NCI-H2196 treated with DMSO at 0.1 percent for 48 hours (cell line): ENCODE results near the gene CHM.
"Not testable (repeated sequence)": the region's sequence is repeated elsewhere in the genome, so short reads cannot be mapped to it uniquely, and the experiment has no call there.

Source experiments
- DNase-seq: peaks from one replicate; lab custom pipeline; 2025; ENCODE audit not compliant: unreplicated experiment; lab: John Stamatoyannopoulos, UW

Gene CHM, protein sequence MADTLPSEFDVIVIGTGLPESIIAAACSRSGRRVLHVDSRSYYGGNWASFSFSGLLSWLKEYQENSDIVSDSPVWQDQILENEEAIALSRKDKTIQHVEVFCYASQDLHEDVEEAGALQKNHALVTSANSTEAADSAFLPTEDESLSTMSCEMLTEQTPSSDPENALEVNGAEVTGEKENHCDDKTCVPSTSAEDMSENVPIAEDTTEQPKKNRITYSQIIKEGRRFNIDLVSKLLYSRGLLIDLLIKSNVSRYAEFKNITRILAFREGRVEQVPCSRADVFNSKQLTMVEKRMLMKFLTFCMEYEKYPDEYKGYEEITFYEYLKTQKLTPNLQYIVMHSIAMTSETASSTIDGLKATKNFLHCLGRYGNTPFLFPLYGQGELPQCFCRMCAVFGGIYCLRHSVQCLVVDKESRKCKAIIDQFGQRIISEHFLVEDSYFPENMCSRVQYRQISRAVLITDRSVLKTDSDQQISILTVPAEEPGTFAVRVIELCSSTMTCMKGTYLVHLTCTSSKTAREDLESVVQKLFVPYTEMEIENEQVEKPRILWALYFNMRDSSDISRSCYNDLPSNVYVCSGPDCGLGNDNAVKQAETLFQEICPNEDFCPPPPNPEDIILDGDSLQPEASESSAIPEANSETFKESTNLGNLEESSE

DNA sequence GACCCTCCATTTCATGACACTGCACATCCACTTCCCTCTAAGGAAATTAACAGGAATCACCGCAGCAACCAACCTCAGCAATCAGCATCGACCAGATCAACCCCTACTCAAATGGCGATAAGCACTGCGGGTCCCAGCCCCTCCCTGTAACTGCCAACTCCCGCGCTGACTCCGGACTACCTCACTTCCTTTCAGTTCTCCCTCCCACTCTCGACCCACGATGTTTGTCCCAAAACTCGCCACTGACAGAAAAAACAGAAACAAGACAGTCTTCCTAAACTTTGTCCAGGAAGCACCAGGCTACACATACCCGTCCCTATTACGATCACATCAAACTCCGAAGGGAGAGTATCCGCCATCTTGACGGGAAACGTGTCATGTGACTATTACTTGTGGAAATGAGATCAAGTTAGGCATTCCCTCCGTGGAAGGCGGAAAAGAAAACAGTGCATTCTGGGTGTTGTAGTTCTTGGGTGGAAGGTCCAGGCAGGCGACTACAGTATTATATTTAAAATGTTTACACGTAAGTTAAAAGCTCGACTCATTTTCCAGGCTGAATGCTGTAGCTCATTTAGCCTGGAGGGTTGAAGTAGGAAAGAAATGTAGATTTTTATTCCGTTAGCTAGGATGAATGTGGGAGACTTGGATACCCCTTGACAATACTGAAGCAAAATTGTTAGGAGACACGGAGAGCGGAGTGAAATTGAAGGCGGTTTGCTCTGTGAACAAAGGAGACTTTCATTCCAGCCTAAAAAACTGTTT, at the start of gene CHM:
TSS of gene CHM (minus strand) at position 385 of the 762 bp plus-strand sequence. CDS start at position 359, 26 bp downstream.
- no peak for DNase-seq

DNA sequence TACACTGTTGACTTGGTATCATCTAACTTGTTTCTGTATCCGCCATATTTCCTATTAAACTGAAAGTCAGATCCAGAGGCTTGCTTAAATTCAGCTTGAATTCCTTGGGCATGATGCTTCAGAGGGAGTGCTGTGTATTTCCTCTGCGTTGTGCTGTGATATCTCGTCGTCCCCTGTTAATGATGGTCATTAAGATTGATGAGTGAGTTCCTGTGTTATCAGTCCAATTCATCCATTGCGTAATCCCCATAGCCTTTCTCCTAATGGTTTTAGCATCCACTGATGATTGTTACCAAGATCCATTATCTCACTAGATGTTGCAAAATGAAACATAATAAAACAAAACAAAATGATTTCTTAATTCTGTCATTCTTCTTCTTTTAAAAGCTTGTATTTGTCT, 31.3 kb upstream of the CHM start:
- no peak for DNase-seq

DNA sequence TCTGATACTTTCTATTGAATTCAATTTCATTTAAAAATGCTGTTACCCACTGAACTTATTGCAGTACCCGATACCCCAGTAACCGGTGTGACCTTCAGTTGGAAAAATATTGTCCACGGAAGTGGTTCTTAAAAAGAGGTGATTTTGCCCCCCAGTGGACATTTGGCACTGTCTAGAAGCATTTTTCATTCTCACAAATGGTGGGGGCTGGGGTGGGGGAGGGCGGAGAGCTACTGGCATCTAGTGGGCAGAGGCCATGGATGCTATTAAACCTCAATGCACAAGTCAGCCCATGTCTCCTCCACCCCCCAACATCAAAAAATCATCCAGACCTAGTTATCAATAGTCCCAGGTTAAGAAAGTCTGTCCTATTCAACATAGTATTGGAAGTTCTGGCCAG, 19.6 kb upstream of the CHM start:
- DNase-seq = no peak

DNA sequence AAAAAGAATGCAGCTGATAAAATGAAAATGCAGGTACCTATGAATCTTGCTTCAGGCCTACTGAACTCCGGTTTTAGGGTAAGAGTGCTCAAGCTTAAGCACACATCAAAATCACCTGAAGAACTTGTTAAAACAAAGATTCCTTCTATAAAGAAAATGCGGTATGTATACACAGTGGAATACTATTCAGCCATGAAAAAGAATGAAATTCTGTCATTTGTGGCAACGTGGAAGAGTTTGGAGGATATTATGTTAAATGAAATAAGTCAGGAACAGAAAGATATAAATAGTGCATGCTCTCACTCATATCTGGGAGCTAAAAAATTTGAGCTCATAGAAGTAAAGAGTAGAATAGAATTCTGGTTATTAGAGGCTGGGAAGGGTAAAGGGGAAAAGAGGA, 14.0 kb upstream of the CHM start:
- no peak for DNase-seq

DNA sequence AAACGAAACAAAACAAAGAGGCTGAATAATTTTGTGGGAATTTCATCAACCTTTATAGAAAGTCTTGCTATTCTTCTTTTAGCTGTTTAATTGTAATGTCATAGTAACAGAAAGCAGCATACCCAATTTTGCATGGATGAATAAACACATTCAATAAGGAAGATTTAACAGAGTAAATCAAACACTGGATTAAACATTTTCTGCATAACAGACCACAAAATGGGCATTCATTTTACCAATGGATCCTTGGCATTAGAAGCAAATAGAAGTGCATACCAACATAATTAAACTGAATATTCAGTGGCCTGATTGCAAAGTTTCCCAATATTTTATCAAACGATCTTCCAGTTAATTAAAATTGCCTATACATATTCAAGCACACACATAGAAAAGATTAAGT, 4.4 kb upstream of the CHM start:
- DNase-seq = no peak

DNA sequence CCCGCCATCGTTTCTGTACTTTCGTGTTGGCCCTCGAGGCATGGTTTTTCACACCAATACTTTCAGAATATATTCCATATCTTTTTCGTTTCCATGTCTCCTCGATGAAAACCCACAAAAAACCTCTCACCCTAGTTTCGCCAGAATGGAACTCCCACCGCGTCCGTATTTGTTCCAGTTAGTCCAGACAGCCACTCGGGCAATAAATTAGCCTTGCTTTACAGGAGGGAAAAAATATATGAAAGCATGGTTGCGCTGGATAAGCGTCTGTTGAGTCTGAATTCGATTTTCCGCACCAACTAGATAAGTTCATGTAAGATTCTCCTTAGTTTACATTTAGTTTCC, 550 bp upstream of the CHM start:
- DNase-seq = no peak

DNA sequence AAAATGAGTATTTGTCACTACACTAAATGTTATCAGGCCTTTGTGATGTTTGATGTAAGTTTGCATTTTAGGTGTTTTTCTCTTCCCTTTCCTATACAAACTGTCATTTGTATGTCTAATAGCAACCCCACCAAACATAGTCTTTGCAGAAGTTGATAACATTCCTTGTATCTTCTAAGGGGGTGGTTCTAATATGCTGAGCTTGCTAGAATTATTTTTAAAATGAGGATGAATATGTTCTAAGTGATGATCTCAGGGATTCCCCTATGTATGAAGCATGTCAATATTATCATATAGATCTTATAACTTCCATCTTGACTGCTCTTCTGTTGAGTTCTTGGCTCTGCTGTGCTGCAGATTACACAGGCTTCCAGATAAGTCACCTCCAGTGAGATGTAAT, 3.1 kb downstream of the CHM start:
- no peak for DNase-seq

DNA sequence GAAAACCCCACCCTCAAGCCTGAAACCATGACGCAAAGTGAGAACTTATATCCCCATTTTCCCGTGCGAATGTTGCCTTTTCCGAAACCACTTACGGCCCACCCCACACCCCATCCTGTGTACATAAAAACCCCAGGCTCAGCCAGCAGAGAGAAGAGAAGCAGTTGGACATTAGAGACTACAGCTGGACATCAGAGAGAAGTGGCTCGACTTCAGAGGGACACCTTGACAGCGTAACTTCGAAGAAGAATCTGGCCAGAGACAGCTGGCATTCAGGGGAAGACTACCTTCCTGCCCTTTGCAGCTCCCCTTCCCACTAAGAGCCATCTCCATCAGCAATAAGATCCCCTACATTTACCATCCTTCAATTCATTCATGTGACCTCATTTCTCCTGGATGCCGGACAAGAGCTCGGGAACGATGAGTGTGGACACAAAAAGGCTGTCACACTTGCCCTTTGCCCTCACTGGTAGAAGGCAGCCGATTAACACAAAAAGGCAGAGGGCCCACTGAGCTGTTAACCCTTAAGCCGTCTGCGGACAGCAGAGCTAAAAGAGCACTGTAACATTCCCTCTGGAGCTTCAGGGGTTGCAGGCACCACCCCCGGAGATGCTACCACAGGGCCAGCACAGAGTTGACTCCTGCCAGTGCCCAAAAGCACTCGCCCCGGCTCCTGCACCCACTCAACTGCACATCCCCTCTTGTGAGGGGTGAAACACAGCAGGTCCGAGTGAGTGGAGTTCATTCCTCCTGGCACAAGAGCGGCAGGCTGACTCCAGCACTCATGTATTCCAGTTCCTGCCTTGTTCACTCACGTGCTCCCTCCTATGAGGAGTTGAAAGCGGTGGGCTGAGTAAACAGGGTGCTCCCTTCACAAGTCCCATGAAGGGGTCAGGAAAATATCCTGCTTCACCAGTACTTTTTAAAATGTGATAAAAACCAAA, 7.5 kb downstream of the CHM start:
- no peak for DNase-seq

DNA sequence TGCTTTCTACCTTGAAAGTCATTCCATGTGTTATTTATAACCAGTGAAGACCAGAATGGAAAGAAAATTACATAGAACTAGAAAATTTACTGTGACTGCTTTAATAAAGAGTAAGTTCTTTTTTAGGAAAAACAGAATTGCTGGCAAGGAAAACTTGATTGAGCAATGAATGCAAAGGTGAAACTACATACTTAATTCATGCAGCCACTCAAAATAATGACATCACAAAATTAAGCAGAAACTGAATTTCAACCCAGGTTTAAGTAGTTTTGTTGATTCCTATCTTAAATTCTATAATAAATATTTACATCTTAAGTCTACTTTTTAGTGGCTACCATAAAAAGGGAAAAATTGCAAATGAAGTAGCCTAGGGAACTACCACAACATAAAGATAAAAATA, 14.0 kb downstream of the CHM start:
- DNase-seq = no peak

DNA sequence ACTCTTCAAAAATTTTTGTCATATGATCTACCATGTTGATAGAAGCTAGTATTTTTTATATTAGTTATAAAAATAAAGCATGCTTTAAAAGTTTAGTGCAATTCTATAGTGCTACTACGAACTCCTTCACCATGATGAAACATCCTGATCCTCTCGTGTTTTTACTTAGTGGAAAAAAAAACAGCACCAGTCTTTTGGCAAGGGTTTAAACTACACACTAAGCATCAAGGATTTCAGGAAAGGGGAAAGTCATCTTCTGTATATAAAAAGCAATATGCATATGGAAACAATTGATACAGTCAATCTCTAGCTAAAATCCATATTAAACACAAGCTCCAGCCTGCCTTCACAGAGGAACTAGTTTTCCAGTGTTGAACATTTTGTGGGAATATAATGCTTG, 18.7 kb downstream of the CHM start:
- DNase-seq = no peak

DNA sequence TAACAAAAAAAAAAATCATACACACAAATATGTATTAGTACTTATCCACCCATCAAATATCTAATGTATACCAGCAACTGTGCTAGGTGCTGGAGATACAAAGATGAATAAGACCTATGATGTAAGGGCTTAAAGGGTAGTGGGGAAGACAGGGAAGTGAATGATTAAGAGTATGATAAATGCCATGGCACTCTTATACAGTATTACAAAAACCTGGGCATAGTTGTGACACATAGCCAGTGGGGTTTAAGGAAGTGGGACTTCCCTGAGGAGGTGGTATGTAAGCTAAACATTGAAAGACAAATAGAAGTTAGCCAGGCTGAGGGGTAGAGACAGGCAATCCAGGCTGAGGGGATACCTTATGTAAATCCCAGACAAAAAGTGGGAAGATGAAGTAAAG, 23.5 kb downstream of the CHM start:
- no peak for DNase-seq

DNA sequence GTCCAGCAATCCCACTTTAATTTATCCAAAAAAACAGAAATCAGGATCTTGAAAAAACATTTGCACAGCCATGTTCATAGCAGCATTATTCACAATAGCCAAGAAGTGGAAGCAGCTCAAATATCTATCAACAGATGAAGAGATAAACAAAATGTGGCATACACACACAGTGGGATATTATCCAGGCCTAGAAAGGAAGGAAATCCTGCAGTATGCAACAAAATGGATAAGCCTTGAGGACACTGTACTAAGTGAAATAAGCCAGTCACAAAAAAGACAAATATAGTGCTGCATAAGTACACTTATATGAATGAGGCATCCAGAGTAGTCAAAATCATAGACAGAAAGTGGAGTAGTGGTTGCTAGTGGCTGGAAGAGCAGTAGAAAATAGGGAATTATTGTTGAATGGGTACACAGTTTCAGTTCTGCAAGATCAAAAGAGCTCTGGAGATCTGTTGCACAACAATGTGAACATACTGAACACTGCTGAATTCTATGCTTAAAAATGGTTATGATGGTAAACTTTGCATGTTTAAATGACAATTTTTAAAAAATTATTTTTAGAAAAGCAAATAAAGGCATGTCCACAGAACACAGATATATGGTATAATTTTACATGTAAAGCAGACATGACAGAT, 25.6 kb downstream of the CHM start:
- DNase-seq = no peak

DNA sequence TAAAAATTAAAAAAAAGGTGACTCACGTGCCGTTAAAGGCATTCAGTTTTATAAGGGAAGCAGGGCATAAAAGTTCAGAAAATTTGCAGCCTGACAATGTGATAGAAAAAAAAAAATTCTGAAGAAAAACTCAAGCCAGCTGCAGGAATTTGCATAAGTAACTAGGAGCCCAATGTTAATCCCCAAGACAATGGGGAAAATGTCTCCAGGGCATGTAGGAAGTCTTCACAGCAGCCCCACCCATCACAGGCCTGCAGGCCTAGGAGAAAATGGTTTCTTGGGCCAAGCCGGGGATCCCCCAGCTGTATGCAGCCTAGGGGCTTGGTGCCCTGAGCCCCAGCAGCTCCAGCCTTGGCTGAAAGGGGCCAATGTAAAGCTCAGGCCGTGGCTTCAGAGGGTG, 31.2 kb downstream of the CHM start:
- no peak for DNase-seq

DNA sequence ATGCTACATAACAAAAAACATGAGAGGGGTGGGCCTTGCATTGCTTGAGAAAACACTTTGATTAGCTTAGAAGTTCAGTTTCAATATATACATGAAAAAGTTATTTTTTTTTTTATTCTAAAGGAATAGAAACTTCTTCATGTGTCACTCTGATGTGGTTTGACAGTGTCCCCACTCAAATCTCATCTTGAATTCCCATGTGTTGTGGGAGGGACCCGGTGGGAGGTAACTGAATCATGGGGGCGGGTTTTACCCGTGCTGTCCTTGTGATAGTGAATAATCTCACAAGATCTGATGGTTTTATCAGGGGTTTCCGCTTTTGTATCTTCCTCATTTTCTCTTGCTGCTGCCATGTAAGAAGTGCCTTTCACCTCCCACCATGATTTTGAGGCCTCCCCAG, 32.4 kb downstream of the CHM start:
- DNase-seq = not testable (repeated sequence)

DNA sequence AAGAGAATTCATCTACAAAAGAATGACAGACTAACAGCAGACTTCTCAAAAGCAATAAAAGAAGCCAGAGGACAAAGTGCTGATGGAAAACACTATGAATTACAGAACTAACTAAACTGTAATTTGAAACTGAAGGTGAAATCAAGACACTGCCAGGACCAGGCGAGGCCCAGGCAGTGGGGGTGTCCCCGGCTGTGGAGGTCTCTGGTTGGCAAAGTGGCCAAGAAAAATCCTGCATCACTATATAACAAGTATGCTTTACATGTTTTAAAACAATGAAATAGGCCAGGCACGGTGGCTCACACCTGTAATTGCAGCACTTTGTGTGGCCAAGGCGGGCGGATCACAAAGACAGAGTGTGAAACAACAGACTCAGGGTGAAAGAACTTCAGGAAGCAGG, 32.9 kb downstream of the CHM start:
- DNase-seq = no peak

DNA sequence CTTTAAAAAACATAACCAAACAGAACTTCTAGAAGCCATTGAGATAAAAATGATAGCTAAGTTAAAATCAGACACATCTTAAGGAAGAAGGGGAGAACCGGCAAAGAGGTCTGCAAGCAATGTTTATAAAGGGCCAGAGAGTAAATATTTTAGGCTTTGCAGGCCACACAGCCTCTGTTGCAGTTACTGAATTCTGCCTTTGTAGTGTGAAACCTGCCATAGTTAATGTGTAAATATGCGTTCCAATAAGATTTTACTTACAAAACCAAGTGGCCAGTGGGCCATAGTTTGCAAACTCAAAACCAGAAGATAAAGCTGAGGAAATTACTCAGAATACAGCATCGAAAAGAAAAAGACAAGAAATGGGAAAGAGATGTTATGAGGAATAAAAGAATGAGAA, 33.6 kb downstream of the CHM start:
- DNase-seq = no peak

DNA sequence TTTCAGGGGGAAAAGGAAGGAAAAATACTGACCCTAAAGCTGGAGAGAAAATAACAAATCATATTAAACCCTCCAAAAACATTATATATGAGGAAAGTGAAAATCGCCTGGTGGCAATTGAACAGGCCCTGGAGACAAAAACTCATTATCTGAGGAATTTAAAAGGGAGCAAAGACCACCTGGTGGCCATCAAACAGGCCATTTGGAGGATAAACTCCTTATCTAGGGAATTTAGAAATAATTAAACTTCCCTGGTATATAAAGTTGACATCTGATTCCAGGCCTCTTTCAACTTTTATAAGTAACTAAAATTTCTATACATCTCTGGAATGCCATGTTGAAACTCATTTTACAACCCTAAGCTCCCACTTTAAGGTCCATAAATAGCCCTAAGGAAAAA, 35.2 kb downstream of the CHM start:
- no peak for DNase-seq

DNA sequence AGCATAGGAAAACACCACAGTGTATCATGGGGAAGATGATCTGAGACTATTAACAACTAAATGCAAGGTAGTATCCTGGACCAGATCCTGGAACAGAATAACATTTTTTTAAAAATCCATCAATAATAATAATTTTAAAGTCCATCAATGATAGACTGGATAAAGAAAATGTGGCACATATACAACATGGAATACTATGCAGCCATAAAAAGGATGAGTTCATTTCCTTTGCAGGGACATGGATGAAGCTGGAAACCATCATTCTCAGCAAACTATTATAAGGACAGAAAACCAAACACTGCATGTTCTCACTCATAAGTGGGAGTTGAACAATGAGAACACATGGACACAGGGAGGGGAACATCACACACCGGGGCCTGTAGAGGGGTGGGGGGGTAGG, 37.6 kb downstream of the CHM start:
- not testable (repeated sequence) for DNase-seq

DNA sequence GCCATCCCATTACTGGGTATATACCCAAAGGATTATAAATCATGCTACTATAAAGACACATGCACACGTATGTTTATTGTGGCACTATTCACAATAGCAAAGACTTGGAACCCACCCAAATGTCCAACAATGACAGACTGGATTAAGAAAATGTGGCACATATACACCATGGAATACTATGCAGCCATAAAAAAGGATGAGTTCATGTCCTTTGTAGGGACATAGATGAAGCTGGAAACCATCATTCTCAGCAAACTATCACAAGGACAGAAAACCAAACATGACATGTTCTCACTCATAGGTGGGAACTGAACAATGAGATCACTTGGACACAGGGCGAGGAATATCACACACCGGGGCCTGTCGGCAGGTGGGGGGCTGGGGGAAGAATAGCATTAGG, 39.5 kb downstream of the CHM start:
- not testable (repeated sequence) for DNase-seq

DNA sequence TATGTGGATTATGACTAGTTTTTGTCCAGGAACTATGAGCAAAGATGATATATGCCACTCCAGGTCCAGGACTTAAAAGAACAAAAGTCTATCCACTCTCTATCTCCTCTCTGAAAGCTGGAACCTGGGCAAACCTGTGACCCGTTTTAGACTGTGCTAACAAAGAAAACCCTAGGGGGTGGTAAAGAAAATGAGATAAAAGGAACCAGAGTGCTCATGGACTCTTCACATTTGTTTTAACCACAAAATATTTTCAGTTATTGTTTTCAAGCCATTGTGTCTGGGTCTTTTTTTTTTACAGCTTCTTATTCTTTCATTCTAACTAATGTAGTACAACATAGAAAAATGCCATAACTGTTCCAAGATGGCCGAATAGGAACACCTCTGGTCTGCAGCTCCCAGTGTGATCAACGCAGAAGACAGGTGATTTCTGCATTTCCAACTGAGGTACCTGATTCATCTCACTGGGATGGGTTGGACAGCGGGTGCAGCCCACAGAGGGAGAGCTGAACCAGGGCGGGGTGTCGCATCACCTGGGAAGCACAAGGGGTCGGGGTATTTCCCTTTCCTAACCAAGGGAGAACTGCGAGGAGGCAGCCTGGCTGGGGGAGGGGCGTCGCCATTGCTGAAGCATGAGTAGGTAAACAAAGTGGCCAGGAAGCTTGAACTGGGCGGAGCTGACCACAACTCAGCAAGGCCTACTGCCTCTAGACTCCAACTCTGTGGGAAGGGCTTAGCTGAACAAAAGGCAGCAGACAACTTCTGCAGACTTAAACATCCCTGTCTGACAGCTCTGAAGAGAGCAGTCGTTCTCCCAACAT, 45.1 kb downstream of the CHM start:
- no peak for DNase-seq
